Gastroesophageal sphincter (tissue), 3 donors: ENCODE results near the gene TFAP2B.

Experiments
- CTCF ChIP-seq, 4 experiments: fragments of 200-600 bp in 2 of 4; fragments of 450-650 bp in 2 of 4; sonication (generic) in 1 of 4; IDR thresholded peaks; one replicate each; pipeline ENCODE4 v1.5.1; 2017 to 2019; ENCODE audit warnings: antibody characterized with exemption in 4 of 4, mild to moderate bottlenecking in 2 of 4, moderate library complexity in 2 of 4
- POLR2A ChIP-seq, 2 donors: fragments of 450-650 bp; IDR thresholded peaks; one replicate each; pipeline ENCODE4 v1.6.1; 2017; ENCODE audit warnings: antibody characterized with exemption in 2 of 2, mild to moderate bottlenecking in 2 of 2, moderate library complexity in 1 of 2
- POLR2AphosphoS5 ChIP-seq: sonication (generic); formaldehyde crosslinking; IDR thresholded peaks from one replicate; pipeline ENCODE4 v1.6.1; 2017; ENCODE audit warnings: antibody characterized with exemption

- no peak for TF ChIP-seq POLR2AphosphoS5
- no peak for TF ChIP-seq CTCF (IDR thresholded peaks at IDR 0.05)
- TF ChIP-seq POLR2A (IDR thresholded peaks at IDR 0.05), result no peak
These were observed 7.5 kb downstream of the TFAP2B start for GRCh38 chr6:50826037-50826761.
